HG03103 (cell line): ENCODE measurements around the gene GADL1.

Source experiments
- ATAC-seq: cut with Tn5 transposase; IDR thresholded peaks from one replicate; pipeline ENCODE4 v1.9.1; 2021; ENCODE audit warnings: low read depth; ENCODE audit not compliant: unreplicated experiment

GADL1 gene

GRCh38 chr3:30886888-30887287, 7.6 kb downstream of the GADL1 start:
- ATAC-seq = no peak

- ATAC-seq = no peak
Observed at GRCh38 chr3:30878862-30879261, 15.6 kb downstream of the GADL1 start.

- no peak for ATAC-seq
Observed at GRCh38 chr3:30875505-30875904, 19.0 kb downstream of the GADL1 start.

GRCh38 chr3:30873671-30874070, 20.8 kb downstream of the GADL1 start:
- no peak for ATAC-seq

- ATAC-seq = no peak
Observed at GRCh38 chr3:30872879-30873278, 21.6 kb downstream of the GADL1 start.

GRCh38 chr3:30871720-30872119, 22.7 kb downstream of the GADL1 start:
- no peak for ATAC-seq

- ATAC-seq = no peak
Observed at GRCh38 chr3:30864836-30865235, 29.6 kb downstream of the GADL1 start.

- no peak for ATAC-seq
Observed at GRCh38 chr3:30864132-30864531, 30.3 kb downstream of the GADL1 start.

- ATAC-seq = no peak
Observed at GRCh38 chr3:30862004-30862403, 32.5 kb downstream of the GADL1 start.

- no peak for ATAC-seq
Observed at GRCh38 chr3:30858894-30859389, 35.5 kb downstream of the GADL1 start.

- no peak for ATAC-seq
Observed at GRCh38 chr3:30855400-30856292, 38.8 kb downstream of the GADL1 start.

- no peak for ATAC-seq
Observed at GRCh38 chr3:30852833-30853232, 41.6 kb downstream of the GADL1 start.

GRCh38 chr3:30848087-30848779, 46.2 kb downstream of the GADL1 start:
- ATAC-seq = no peak

- no peak for ATAC-seq
Observed at GRCh38 chr3:30847592-30847991, 46.9 kb downstream of the GADL1 start.

- no peak for ATAC-seq
Observed at GRCh38 chr3:30845606-30846005, 48.9 kb downstream of the GADL1 start.

- no peak for ATAC-seq
Observed at GRCh38 chr3:30843877-30844276, 50.6 kb downstream of the GADL1 start.

GRCh38 chr3:30836141-30836540, 58.3 kb downstream of the GADL1 start:
- no peak for ATAC-seq

GRCh38 chr3:30835667-30836066, 58.8 kb downstream of the GADL1 start:
- no peak for ATAC-seq

GRCh38 chr3:30832961-30833575, 61.4 kb downstream of the GADL1 start:
- no peak for ATAC-seq

GRCh38 chr3:30827080-30827479, 67.4 kb downstream of the GADL1 start:
- no peak for ATAC-seq

- ATAC-seq = no peak
Observed at GRCh38 chr3:30826531-30826942, 67.9 kb downstream of the GADL1 start.
